ENCODE measurements around the gene ANKRD13D.

The ANKRD13D gene

GRCh38 chr11:67284811-67285540 lies 4.1 kb upstream of the ANKRD13D start:
- H3K4me3 Mint-ChIP-seq: no peak overlapping the region
- peaks cover 48% of the 10 kb centered on the region for H3K4me1 Mint-ChIP-seq (ENCODE audit: low read depth)
- H3K36me3 Mint-ChIP-seq (ENCODE audit: low read depth): peaks cover 84% of the 10 kb centered on the region
- H3K27ac Mint-ChIP-seq: peak overlapping the region; percentile 76
- no peak for DNase-seq
- no peaks in the 10 kb centered on the region for H3K27me3 Mint-ChIP-seq
- H3K9me3 Mint-ChIP-seq: no peaks in the 10 kb centered on the region

DNA sequence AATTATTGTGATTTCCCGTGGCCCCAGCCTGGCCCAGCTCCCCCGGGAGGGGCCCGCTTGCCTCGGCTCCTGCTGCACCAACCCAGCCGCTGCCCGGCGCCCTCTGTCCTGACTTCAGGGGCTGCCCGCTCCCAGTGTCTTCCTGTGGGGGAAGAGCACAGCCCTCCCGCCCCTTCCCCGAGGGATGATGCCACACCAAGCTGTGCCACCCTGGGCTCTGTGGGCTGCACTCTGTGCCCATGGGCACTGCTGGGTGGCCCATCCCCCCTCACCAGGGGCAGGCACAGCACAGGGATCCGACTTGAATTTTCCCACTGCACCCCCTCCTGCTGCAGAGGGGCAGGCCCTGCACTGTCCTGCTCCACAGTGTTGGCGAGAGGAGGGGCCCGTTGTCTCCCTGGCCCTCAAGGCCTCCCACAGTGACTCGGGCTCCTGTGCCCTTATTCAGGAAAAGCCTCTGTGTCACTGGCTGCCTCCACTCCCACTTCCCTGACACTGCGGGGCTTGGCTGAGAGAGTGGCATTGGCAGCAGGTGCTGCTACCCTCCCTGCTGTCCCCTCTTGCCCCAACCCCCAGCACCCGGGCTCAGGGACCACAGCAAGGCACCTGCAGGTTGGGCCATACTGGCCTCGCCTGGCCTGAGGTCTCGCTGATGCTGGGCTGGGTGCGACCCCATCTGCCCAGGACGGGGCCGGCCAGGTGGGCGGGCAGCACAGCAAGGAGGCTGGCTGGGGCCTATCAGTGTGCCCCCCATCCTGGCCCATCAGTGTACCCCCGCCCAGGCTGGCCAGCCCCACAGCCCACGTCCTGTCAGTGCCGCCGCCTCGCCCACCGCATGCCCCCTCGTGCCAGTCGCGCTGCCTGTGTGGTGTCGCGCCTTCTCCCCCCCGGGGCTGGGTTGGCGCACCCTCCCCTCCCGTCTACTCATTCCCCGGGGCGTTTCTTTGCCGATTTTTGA lies 3.3 kb upstream of the ANKRD13D start:
- H3K9me3 Mint-ChIP-seq: no peaks in the 10 kb centered on the region
- no peaks in the 10 kb centered on the region for H3K27me3 Mint-ChIP-seq
- H3K27ac Mint-ChIP-seq: peak overlapping the region; percentile 97
- H3K4me1 Mint-ChIP-seq (ENCODE audit: low read depth): peaks cover 52% of the 10 kb centered on the region
- no peak for DNase-seq
- H3K4me3 Mint-ChIP-seq: no peak overlapping the region
- peaks cover 84% of the 10 kb centered on the region for H3K36me3 Mint-ChIP-seq (ENCODE audit: low read depth)

- peaks cover 84% of the 10 kb centered on the region for H3K36me3 Mint-ChIP-seq (ENCODE audit: low read depth)
- peaks cover 59% of the 10 kb centered on the region for H3K4me1 Mint-ChIP-seq (ENCODE audit: low read depth)
- peak; percentile 61 for DNase-seq
- peak overlapping the region; percentile 81 for H3K4me3 Mint-ChIP-seq
- H3K27ac Mint-ChIP-seq: peak overlapping the region; percentile 97
- H3K9me3 Mint-ChIP-seq: no peaks in the 10 kb centered on the region
- H3K27me3 Mint-ChIP-seq: no peaks in the 10 kb centered on the region
These were observed 2.3 kb upstream of the ANKRD13D start for GRCh38 chr11:67286621-67287333.

DNA sequence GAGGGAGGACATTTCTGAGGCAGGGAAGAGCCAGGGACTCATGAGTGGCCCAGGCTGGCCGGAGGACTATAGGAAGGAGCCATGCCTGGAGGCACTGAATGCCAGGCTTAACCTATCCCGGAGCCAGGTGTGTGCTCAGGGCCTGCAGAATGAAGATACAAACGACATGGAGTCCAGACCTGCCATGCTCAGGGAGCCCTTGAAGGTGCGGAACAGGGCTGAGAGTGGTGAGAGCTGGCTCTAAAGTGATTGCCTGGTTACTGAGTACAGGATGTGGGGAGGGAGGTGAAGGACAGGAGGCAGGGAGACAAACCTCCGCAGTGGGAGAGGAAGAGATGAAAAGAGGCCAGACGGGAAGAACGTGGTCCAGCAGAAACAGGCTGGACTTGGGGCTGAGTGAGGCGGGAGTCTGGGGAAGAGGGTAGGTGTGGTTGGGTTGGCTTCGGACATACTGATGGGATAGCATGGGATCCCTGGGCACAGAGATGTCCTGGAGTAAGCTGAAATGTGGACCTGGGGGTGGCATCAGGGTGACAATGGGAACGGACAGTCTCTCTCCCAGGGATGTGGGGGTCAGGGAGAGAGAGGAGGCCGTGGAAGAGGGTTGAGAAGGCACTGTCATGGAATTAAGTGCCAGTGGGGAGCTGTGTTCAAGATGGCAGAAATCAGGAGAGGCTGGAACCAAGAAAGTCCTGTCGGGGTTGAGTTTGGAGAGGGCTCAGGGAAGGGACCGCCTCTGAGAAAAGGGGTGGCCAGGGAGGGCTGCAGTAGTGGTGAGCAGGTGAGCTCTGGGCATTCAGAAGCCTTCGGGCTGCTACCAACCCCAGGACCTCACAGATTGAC lies 1.5 kb upstream of the ANKRD13D start:
- peak overlapping the region; percentile 81 for H3K4me3 Mint-ChIP-seq
- H3K4me1 Mint-ChIP-seq (ENCODE audit: low read depth): peaks cover 63% of the 10 kb centered on the region
- DNase-seq: peak; percentile 60
- peaks cover 85% of the 10 kb centered on the region for H3K36me3 Mint-ChIP-seq (ENCODE audit: low read depth)
- no peaks in the 10 kb centered on the region for H3K9me3 Mint-ChIP-seq
- H3K27ac Mint-ChIP-seq: peak overlapping the region; percentile 97
- H3K27me3 Mint-ChIP-seq: no peaks in the 10 kb centered on the region

DNA sequence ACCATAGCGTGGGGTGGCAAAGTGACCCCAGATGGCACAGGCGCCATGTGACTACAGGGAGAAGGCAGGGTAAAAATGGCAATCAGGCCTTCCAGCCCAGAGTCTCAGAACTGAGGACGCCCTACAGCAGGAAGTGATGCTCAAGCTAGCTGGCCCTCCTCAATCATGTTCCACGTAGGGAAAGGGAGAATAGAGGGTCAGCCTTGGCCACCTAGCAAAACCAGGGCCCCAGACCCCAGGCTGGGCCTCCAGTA lies 978 bp upstream of the ANKRD13D start:
- DNase-seq: no peak
- no peaks in the 10 kb centered on the region for H3K27me3 Mint-ChIP-seq
- peaks cover 68% of the 10 kb centered on the region for H3K4me1 Mint-ChIP-seq (ENCODE audit: low read depth)
- peak overlapping the region; percentile 97 for H3K27ac Mint-ChIP-seq
- H3K4me3 Mint-ChIP-seq: peak overlapping the region; percentile 81
- H3K36me3 Mint-ChIP-seq (ENCODE audit: low read depth): peaks cover 85% of the 10 kb centered on the region
- H3K9me3 Mint-ChIP-seq: no peaks in the 10 kb centered on the region

- peak overlapping the region; percentile 81 for H3K4me3 Mint-ChIP-seq
- peaks cover 71% of the 10 kb centered on the region for H3K4me1 Mint-ChIP-seq (ENCODE audit: low read depth)
- peak overlapping the region; percentile 97 for H3K27ac Mint-ChIP-seq
- no peaks in the 10 kb centered on the region for H3K9me3 Mint-ChIP-seq
- peaks cover 82% of the 10 kb centered on the region for H3K36me3 Mint-ChIP-seq (ENCODE audit: low read depth)
- DNase-seq: peak; percentile 94
- no peaks in the 10 kb centered on the region for H3K27me3 Mint-ChIP-seq
These were observed 464 bp upstream of the ANKRD13D start for GRCh38 chr11:67288452-67289225.

DNA sequence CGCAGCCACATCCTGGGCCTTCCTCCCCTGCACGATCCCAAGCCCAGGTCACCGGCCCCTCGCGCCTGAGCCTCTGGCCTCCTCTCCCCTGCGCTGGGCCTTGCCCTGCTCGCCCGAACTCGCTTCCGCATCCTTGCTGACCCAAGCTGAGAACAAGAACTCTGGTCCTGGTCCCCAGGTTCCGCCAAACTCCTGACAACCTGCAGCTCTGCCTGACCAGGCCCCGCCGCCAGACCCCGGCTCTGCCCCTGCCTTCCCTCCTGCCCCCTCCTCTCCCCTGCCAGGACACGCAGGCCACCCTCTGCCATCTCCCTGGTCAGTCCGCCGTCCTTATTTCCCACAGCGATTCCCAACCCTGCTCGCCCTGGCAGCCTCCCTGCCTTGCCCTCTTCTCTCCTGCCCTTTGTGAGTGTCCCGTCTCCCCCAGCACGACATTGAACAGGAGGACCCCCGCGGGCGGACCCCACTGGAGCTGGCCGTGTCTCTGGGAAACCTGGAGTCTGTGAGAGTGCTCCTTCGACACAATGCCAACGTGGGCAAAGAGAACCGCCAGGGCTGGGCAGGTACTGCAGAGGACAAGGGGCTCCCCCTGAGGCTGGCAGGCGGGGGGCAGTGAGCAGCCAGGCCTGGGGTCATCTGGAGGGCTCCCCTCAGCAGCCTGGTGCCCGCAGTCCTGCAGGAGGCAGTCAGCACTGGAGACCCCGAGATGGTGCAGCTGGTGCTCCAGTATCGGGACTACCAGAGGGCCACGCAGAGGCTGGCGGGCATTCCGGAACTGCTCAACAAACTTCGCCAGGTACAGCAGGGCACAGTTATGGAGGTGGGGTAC lies 762 bp downstream of the ANKRD13D start:
- H3K27me3 Mint-ChIP-seq: no peaks in the 10 kb centered on the region
- no peak for DNase-seq
- H3K36me3 Mint-ChIP-seq (ENCODE audit: low read depth): peaks cover 84% of the 10 kb centered on the region
- H3K4me3 Mint-ChIP-seq: peak overlapping the region; percentile 94
- peaks cover 70% of the 10 kb centered on the region for H3K4me1 Mint-ChIP-seq (ENCODE audit: low read depth)
- H3K9me3 Mint-ChIP-seq: peaks cover under 1% of the 10 kb centered on the region
- peak overlapping the region; percentile 94 for H3K27ac Mint-ChIP-seq

DNA sequence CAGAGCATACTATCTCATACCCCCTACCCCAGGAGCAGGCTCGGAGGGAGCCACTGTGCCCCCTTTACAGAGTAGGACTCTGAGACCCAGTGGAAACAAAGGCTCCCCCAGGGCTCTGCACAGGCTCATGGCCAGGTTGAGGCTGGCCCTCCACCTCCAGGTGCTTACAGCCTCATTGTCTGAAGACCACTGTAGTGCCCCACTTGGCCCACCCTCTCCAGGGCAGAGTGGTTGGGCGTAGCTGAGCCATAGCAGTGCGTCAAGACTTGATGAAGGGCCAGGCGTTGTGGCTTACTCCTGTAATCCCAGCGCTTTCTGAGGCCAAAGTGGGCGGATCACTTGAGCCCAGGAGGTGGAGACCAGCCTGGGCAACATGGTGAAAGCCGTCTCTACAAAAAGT lies 1.7 kb downstream of the ANKRD13D start:
- no peaks in the 10 kb centered on the region for H3K27me3 Mint-ChIP-seq
- DNase-seq: no peak
- peaks cover 84% of the 10 kb centered on the region for H3K36me3 Mint-ChIP-seq (ENCODE audit: low read depth)
- H3K4me1 Mint-ChIP-seq (ENCODE audit: low read depth): peaks cover 62% of the 10 kb centered on the region
- H3K9me3 Mint-ChIP-seq: peaks cover 2% of the 10 kb centered on the region
- peak overlapping the region; percentile 94 for H3K27ac Mint-ChIP-seq
- H3K4me3 Mint-ChIP-seq: peak overlapping the region; percentile 94

DNA sequence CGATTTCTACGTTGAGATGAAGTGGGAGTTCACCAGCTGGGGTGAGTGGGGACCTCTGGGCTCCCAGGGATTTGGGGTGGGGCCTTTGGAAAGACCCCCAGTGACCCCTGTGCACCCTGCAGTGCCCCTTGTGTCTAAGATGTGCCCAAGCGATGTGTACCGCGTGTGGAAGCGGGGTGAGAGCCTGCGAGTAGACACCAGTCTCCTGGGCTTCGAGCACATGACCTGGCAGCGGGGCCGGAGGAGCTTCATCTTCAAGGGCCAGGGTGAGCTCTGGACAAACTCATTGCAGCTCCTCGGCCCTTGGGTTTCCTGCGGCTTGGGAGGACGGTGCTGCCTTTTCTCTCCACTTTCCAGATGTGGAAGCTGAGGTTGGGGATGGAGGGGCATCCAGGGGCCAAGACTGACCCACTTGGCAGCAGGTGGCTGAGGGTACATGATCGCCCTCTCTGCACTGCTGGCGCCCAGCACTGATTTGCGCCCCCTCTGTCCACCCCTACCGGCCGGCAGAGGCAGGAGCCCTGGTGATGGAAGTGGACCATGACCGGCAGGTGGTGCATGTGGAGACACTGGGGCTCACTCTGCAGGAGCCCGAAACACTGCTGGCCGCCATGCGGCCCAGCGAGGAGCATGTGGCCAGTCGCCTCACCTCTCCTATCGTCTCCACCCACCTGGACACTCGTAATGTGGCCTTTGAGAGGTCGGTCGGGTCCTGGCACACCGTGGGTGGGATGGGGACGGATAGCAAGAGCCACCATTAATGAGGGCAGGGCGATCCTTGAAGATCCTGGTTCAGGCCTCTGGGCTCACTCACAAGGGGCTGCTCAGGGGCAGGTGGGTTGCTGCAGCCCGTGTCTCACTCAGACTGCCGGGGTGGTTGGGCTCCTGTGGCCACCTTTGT lies 2.6 kb downstream of the ANKRD13D start:
- Mint-ChIP-seq H3K27ac (peak overlapping the region; percentile 60), H3K4me3 (peak overlapping the region; percentile 31), H3K27me3 (no peaks in the 10 kb centered on the region)

DNA sequence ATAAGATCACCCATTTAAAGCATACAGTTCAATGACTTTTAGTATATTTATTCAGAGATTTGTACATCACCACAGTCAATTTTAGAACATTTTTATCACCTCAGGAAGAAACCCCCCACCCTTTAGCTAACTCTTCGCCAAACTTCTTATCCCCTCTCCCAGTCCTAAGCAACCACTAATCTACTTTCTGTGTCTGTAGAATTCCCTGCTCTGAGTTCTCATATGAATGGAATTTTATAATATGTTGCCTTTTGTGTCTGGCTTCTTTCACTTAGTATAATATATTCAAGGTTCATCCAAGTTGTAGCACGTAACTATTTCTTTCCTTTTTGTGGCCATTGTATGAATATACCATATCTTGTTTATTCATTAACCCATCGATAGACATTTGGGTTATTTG lies 3.6 kb downstream of the ANKRD13D start:
- peaks cover 12% of the 10 kb centered on the region for H3K9me3 Mint-ChIP-seq
- peaks cover 84% of the 10 kb centered on the region for H3K36me3 Mint-ChIP-seq (ENCODE audit: low read depth)
- peak overlapping the region; percentile 25 for H3K4me3 Mint-ChIP-seq
- peaks cover 53% of the 10 kb centered on the region for H3K4me1 Mint-ChIP-seq (ENCODE audit: low read depth)
- no peaks in the 10 kb centered on the region for H3K27me3 Mint-ChIP-seq
- no peak for DNase-seq
- peak overlapping the region; percentile 60 for H3K27ac Mint-ChIP-seq

More for the DNA sequence above, 2.6 kb downstream of the ANKRD13D start:
- peaks cover 9% of the 10 kb centered on the region for H3K9me3 Mint-ChIP-seq
- H3K36me3 Mint-ChIP-seq (ENCODE audit: low read depth): peaks cover 85% of the 10 kb centered on the region
- H3K4me1 Mint-ChIP-seq (ENCODE audit: low read depth): peaks cover 60% of the 10 kb centered on the region
- DNase-seq: no peak

DNA sequence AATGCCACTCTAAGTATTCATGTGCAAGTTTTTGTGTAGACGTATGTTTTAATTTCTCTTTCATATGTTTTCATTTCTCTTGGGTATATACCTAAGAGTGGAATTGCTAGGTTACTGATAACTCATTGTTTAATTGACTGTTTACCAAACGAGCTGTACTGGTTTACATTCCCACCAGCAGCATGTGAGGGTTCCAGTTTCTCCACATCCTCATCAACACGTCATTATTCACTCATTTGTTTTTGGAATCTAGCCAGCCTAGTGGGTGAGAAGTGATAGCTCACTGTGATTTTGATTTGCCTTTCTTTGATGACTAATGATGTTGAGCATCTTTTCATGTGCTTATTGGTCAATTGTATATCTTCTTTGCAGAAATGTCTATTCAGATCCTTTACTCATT lies 4.0 kb downstream of the ANKRD13D start:
- DNase-seq: no peak
- peaks cover 83% of the 10 kb centered on the region for H3K36me3 Mint-ChIP-seq (ENCODE audit: low read depth)
- peak overlapping the region; percentile 60 for H3K27ac Mint-ChIP-seq
- H3K9me3 Mint-ChIP-seq: peaks cover 12% of the 10 kb centered on the region
- H3K4me3 Mint-ChIP-seq: peak overlapping the region; percentile 25
- H3K27me3 Mint-ChIP-seq: no peaks in the 10 kb centered on the region
- H3K4me1 Mint-ChIP-seq (ENCODE audit: low read depth): peaks cover 50% of the 10 kb centered on the region

GRCh38 chr11:67295846-67296245 lies 6.7 kb downstream of the ANKRD13D start:
- Mint-ChIP-seq H3K27me3 (no peaks in the 10 kb centered on the region), H3K4me1 (ENCODE audit: low read depth) (peaks cover 41% of the 10 kb centered on the region), H3K4me3 (no peak overlapping the region), H3K9me3 (peaks cover 12% of the 10 kb centered on the region), H3K36me3 (ENCODE audit: low read depth) (peaks cover 94% of the 10 kb centered on the region), H3K27ac (no peak overlapping the region)
- no peak for DNase-seq

Measured in activated T-cell treated with anti-CD3 and anti-CD28 coated beads, Interleukin-2, amount 50 U/mL, for 24 hours (primary cell).